ENCODE measurements around the gene PCSK4.
"Not testable (repeated sequence)": the region's sequence is repeated elsewhere in the genome, so short reads cannot be mapped to it uniquely, and the experiment has no call there.

The PCSK4 gene

GRCh38 chr19:1503925-1504773, 14.0 kb upstream of the PCSK4 start:
- no peak for DNase-seq

GRCh38 chr19:1503089-1503924, 13.2 kb upstream of the PCSK4 start:
- no peak for DNase-seq

- no peak for DNase-seq
These were observed 12.4 kb upstream of the PCSK4 start for GRCh38 chr19:1502433-1503088.

- DNase-seq, result no peak
These were observed 11.0 kb upstream of the PCSK4 start for GRCh38 chr19:1501200-1501595.

- DNase-seq, result not testable (repeated sequence)
These were observed 9.1 kb upstream of the PCSK4 start for GRCh38 chr19:1499231-1499630.

GRCh38 chr19:1497578-1498235, 7.6 kb upstream of the PCSK4 start:
- no peak for DNase-seq

- DNase-seq, result no peak
These were observed 6.8 kb upstream of the PCSK4 start for GRCh38 chr19:1496714-1497577.

GRCh38 chr19:1495799-1496713, 5.9 kb upstream of the PCSK4 start:
- no peak for DNase-seq

- DNase-seq, result no peak
These were observed 5.1 kb upstream of the PCSK4 start for GRCh38 chr19:1495051-1495798.

- no peak for DNase-seq
These were observed 4.1 kb upstream of the PCSK4 start for GRCh38 chr19:1494115-1494815.

- no peak for DNase-seq
These were observed 2.4 kb upstream of the PCSK4 start for GRCh38 chr19:1492474-1493006.

- no peak for DNase-seq
These were observed 1.7 kb upstream of the PCSK4 start for GRCh38 chr19:1491849-1492170.

- DNase-seq, result no peak
These were observed 1.1 kb upstream of the PCSK4 start, which contains the start of gene REEP6 for GRCh38 chr19:1491114-1491848. Gene REEP6 (plus strand): TSS chr19:1491181. CDS start chr19:1491270, 89 bp downstream.

- no peak for DNase-seq
These were observed 463 bp downstream of the PCSK4 start for GRCh38 chr19:1489463-1490310.

GRCh38 chr19:1488282-1488601, 1.9 kb downstream of the PCSK4 start:
- DNase-seq, result no peak

- DNase-seq, result no peak
These were observed 2.4 kb downstream of the PCSK4 start for GRCh38 chr19:1487576-1488281.

All from NCI-H187 (cell line).